Suppressor macrophage treated with lipopolysaccharide for 4 hours (primary cell): ENCODE measurements around the gene GALNT13.

Source experiments
- DNase-seq: peaks from one replicate; pipeline ENCODE4 v3.0.0-alpha.2; 2020

The GALNT13 gene

DNA sequence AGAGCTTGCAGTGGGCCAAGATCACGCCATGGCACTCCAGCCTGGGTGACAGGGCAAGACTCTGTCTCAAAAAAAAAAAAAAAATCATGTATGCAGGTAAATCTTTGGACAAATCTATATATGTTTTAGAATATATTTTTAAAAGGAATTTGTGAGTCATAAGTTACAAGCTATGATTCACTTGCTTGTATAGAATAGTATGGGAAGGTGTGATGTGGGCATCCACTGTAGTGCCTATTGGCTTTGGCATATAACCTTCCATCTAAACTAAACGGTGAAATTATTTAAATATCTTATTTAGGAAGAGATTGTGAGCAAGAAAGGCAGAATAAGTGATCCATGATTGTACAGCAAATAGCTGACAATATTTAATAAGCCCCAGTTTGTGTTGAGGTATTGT is 261.1 kb downstream of the GALNT13 start:
- no peak for DNase-seq

DNA sequence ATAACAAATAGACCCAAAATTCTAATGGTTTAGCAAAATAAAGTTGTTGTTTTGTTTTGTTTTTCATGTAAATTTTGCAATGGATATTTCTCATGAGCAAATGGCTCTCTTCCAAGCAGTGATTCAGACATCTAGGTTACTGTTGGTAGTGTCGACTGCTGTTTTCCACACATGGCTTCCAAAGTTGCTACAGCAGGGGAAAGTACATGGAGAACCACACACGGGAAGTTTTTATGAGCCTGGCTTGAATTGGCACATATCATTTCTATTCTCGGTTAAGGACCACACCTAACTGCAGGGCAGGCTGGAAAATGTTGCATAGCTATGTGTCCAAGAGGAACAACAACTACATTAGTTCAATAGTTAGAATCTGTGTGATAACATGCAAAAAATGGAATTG is 262.1 kb downstream of the GALNT13 start:
- no peak for DNase-seq

DNA sequence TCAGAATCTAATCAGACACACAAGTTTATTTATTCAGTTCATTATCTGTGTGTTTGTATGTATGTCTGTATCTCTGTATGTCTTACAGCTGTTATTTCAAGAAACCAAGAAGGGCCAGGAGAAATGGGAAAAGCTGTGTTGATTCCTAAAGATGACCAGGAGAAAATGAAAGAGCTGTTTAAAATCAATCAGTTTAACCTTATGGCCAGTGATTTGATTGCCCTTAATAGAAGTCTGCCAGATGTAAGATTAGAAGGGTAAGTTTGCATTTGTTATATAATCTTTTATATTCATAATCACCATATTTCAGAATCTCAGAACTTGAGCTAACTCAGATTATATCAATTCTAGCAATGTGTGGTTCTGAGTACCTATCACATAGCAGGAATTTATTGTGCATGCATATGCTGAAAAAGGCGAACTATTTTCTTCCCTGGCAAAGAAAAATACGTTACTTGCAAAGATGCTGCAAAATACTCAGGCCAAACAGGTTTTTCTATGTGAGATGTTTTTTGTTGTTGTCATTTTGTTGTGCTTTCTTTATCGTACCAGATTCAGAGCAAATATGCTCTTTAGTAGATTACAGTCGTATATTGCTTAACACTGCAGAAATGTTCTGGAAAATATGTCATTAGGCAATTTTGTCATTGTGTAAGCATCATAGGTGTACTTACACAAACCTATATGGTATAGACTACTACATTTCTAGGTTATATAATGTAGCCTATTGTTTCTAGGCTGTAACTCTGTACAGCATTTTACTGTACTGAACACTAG is 268.7 kb downstream of the GALNT13 start:
- no peak for DNase-seq

DNA sequence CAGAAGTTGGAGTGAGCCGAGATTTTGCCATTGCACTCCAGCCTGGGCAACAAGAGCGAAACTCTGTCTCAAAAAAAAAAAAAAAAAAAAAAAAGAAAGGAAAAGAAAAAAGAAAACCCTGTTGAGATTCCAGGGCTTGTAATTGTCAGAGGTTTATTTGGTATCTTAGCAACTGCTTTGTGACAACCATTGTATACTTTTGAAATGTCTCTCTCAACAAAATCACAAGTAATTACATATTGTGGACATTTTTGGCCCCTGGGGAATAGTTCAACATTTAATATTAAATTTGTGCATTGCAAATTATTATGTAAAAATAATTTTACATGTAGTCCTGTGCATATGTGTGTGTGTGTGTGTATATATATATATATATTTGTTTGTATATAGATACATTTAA is 270.8 kb downstream of the GALNT13 start:
- DNase-seq = no peak

DNA sequence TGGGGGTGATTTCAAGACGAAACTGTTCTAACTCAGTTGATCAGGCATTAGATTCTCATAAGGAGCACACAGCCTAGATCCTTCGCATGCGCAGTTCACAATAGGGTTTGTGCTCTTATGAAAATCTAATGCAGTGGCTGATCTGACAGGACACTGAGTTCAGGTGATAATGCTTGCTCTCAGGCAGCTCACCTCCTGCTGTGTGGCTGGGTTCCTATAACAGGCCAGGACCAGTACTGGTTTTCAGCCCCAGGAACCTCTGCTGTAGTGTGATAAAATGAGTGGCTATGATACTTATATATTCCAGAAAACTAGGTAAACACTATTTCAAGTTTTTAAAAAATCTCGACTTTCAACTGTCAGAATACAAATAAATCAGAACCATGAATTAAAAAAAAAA is 271.4 kb downstream of the GALNT13 start:
- DNase-seq = no peak

DNA sequence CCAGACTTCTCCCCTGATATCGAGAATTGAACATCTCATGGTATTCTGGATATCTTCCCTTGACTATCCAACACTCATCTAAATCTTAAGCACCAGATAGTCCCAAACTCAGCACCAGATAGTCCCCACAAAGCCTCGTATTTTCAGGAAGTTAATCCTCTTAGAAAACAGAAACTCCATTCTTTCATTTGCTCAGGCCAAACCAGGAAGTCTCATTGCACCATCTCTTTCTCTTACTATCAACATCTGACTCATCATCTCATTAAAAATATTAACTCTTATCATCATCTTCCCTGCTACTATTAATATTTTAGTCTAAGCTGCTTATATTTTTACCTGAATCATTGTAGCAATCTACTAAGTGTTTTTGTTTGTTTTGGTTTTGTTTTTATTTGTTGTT is 286.4 kb downstream of the GALNT13 start:
- DNase-seq = no peak

DNA sequence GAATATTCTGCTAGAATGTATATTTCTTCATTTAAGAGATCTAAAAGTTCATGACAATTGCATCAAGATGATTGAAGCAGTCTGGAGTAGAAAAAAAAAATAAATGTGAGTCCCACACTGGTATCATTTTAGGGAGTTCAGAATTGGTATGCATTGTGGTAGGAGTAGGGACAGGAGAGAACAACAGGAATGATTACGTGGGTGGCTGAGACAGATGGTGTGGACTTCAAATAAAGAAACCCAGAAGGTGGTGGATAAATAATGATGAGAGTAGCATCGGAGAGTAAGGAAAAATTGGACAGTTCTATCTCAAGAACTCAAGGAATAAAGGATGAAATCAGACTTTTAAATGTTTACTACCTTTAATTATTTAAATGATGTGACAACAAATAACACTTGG is 289.6 kb downstream of the GALNT13 start:
- DNase-seq = no peak

DNA sequence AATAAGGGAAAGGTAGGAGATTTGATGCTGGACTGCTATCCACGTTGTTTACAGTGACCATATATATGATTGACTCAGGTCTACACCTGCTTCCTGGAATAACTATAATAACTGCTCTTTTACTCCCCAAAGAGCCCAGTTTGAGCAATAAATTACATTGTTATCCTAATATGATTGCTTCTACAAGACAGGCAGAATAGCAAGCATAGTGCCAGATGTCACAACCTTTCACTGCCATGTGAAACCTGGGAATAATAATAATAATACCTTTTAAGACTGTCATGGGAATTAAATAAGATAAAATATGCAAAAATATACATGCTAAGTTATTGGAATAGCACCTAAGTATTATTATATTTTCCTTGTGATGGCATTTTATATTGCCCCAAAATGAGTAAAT is 298.7 kb downstream of the GALNT13 start:
- no peak for DNase-seq

DNA sequence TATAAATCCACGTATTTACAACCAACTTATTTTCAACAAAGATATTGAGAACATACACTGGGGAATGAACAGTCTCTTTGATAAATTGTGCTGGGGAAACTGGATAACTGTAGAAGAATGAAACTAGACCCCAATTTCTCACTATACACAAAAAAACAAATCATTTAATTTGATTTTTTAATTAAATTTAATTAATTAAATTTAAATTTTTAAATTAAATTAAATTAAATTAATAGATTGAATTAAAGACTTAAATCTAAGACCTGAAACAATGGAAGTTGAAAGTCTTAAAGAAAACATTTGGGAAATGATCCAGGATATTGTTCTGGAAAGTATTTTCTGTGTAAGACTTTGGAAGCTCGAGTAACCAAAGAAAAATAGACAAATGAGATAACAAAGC is 301.4 kb downstream of the GALNT13 start:
- DNase-seq = no peak

DNA sequence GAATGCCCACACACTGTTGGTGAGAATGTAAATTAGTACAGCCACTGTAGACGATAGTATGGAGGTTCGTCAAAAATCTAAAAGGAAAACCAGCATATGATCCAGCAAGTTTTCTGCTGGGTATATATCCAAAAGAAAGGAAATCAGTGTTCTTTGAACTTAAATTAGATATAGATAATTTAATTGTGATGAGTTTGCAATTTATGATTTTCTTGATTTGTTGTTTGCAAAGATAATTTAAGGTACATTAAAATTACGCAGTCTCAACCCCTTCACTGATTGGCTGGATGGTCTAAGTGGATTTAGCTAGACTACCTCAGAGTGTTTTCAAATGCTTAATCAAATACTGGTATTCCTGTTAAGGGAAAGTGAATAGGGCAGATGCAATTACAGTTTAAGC is 302.2 kb downstream of the GALNT13 start:
- no peak for DNase-seq

DNA sequence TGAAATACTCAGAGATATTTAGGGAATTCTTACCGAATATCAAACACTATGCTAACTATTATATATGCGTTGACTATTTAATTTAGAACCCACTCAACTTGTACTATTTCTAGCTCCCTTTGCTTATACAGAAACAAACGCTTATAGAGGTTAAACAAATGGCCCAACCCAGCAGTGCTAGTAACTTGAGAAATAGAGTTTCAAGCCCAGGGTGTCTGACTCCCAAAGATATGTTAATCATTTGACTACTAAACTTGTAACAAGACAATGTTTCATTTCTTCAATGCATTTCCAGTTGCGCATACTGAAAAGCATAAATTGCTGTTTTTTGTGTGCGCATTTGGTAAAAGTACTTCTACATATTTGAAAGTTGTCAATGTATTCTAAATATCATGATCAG is 310.3 kb downstream of the GALNT13 start:
- no peak for DNase-seq

DNA sequence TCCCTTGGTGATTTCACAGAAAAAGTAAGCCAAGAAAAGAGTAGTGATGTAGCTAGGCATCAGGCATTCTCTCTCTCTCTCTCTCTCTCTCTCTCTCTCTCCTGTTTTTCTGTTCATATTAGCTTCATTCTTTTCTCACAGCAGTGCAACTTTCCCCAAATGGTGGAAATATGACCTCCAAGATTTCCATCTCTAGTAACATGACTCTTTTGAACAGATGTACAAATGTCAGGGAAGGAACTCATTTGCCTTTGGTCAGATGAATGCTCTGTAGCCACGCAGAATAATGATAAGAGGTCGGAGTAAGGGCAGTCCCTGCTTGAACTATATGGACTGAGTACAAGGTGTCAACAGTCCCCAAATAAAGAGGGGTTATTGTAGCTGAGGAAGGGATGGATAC is 316.2 kb downstream of the GALNT13 start:
- DNase-seq = no peak

DNA sequence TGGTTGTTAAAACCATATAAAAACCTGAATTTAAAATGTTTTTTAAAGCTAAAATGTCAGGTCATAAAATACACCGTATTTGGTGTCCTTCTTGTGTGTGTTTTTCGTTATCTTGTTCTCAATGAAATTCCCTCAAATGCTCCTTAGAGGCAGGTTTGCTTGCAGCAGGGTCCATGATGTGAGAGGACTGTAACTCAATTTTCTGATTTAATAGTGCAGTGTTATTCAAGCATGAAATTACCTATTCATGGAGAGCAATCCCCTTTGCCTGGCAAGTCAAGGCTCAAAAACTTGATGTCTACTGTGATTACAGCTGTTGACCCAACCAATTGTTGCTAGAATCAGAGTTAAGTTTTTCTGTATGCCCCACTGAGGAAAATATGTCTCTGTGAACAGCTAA is 318.2 kb downstream of the GALNT13 start:
- no peak for DNase-seq

DNA sequence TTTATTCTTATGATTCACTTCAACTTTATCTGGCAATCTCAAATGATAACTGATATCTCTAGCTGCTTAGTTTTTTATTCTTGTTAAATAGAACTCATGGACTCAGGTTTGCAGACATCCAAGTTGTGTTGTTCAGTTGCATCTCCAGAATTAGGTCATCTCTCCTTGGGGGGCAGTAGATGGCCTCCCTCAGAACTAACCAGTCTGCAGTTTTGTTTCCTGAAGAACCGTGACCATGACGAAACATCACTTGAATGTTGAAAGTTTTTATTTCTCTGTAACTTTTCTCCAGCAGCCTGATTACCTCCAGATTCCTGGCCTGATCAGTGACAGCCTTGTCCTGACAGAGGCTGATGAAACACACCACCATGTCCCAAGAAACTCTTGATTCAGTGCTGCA is 321.5 kb downstream of the GALNT13 start:
- no peak for DNase-seq

DNA sequence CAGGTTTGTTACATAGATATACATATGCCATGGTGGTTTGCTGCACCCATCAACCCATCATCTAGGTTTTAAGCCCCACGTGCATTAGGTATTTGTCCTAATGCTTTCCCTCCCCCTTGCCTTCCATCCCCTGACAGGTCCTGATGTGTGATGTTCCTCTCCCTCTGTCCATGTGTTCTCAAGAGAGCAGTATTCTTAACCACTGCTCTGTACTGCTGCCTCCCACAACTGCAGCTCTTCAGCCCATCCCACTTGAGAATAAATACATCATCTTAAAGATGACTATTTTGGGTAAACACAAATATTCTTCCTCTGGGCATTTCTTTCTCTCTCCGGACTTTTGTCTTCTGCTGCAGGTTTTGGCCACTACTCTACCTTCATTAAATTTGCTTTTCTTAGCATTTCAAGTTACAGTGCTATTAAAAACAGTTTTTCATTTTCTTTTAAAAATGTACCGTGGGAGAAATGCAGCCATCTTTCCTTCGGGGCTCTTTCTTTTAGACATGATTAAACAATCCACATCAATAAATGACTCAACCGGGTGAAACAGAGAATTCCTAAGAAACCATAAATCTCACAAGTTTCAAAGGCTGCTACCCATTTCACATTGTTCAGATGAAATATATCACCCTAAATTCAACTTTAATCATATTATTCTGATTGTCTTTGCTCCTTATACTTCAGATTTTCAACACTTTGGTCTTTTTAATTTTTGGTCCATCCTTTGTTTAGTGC is 323.4 kb downstream of the GALNT13 start:
- DNase-seq = no peak

DNA sequence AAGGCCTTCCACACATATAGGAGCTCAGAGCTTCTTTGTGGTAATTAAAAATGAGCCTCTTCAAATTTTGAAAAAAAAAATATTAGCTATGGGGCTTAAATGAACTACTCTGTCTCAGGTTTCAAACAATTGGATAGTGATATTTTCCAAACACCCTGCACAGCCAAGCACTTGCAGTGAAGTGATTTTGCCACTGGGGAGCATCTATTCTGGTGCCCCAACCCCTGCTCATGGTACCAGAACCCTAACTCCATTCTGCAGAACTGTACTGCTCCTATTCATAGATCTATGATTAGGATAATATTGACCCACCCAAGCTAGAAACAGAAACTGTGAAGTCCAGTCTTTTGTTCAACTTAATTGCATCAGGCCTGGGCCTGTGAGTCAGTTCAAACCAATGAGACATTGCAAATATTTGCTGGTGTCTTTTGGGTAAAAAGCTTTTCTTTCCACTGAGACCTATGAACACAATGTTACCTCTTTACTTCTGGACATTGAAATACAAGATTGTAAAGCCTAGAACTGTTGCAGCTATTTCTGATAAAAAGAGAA is 324.0 kb downstream of the GALNT13 start:
- no peak for DNase-seq

DNA sequence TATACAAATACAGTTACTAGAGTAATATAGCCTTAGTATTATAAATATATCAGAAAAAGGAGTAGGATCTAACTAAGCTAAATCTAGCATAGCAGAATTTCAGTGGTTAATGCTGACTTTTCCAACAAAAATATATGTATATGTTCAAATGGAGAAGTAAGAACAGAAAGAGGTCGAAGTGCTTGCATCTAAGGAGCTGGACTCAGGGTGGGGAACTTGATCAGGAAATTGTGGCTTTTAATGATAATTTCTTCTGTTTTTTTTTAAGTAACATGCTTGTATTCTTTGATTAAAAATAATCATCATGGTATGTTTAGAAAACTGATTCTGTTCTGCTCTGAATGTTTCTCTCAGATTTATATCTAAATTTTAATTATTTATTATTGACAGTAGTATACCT is 327.1 kb downstream of the GALNT13 start:
- no peak for DNase-seq

DNA sequence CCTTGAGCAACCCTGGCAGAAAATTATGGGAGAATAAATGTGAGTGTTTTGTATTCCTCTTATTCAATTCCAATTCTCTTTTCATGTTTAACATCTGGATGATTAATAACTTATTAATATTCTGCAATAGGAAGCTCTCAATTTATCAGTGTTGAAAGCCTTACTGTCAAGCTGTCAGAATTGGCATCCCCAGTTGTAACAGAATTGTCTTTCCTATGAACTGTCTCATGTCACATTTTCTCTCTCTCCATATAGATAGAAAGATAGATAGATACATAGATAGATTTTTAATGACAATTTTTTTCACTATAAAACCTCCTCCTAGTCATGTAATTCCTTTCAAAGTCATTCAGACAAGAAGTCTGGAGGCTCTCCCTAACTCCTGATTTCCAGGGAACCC is 331.5 kb downstream of the GALNT13 start:
- no peak for DNase-seq

DNA sequence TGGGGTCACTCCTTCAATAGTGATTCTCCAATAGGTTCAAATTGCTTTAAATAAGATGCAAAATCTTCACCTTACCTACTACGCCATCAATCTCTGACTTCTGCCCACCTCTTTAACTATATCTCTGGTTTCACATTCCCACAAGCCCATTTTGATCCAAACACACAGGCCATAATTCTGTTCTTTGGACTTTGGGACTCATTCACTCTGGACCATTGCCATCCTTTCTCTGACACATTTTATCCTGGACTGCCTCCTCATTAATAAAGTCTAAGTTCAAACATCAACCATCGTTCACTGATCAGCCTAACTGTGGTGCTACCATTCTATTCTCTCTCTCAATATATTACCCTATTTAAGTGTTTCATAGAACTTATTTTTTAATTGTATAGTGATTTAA is 332.2 kb downstream of the GALNT13 start:
- no peak for DNase-seq

DNA sequence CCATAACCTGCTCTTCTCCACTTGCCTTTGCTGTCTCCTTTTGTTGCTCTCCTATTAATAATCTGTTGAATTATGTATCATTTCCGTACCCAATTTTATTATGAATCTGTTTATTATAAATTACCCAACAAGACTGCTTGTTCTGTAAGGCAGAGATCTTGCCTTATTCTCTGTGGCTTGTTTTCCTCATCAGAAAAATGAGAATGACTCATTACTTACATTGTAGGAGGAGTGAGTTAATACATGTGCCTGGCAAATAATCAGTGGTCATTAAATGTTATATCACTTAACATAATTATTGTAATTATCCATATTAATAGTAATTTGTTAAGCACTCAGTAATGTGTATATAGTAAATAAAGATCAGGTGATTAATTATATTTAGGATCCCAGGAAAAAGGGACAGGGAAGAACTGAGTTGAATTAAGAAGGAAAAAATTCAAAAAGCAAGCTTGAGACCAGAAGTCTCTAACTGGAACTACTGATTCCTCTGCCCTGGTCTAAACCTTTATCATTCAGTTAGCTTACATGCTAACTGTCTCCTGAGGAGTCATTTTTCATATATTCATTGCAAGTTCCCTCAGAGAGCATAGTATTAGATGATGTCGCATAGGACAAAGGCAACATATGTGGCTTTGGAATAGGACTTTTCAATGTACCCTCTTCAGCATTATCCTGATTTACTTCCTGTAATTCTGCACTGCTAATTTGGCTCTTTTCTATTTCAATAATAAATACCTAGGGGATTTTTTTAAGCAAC is 335.7 kb downstream of the GALNT13 start:
- no peak for DNase-seq

DNA sequence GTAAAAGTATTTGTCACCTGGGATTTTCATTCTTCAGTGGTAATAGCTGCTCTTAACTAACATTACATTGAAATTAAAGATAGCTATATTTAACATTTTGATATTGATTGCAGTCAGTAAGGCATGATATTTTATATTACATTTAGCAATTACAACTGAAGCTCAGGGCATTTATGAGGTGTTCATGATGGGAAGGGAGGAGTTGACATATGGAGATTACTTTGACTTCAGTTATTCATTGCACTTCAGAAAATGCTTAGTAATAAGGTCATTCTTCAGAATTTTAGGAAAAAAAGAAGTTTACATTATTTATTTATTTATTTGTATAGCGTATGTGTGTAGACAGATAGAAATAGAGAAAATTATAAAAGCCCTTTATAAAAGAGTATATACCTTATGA is 352.0 kb downstream of the GALNT13 start:
- no peak for DNase-seq

DNA sequence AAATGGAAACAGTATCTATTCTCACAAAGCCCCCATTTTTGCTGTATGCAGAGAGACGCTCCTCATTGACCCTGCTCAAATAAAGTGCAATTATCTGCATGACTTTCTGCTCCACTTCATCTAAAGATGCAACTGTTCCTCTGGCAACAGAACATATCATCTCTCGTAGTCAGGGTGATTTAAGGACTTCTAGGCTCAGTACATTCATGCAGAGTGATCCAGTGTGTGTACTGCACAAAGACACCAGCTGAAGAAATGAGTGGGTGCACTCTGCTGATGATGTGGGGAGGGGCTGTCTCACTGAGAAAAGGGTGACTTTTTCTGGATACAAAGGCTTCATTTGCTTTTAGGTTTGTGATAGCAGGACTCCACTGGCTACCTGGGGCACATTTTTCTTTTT is 355.2 kb downstream of the GALNT13 start:
- DNase-seq = no peak

DNA sequence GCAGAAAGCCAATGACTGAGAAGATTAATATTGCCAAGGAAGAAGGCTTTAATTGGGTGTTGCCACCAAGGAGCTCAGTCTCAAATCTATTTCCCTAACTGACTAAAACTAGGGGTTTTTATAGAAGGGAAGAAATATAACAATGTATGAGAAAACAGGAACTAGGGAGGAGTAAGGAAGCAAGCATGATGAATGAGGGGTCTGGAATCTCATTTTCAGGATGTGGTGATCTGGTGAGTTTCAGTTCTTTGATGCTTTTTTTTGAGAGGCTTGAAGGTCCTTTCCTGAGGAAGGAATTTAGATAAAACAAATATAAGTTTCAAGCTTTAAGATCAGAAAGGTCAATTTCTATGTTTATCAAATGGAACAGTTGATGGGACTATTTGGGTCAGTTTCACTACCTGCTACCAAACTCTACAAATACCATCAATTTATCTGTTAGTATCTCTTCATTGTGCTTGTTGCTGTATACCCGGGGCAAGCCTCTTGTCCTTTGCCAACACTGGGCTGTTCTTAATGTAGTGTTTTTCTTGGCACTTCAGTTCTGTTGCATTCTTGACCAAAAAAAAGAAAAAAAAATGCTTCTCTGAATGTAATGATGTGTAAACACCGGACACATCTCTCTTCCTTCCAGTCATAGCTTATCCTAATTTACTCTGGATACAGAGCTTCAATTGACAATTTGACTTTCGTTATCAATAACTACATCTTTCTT is 357.0 kb downstream of the GALNT13 start:
- no peak for DNase-seq
